Gastroesophageal sphincter (tissue), 4 donors: ENCODE results near the gene SLC38A1. TPM values are rescaled to one million over a fixed set of nuclear protein-coding genes. Genes with fewer than 3 reads are reported as not detected.
A peak's percentile ranks its signal among the peaks of the same experiment; 100 is the strongest.
"Not testable (repeated sequence)": the region's sequence is repeated elsewhere in the genome, so short reads cannot be mapped to it uniquely, and the experiment has no call there.

Experiments
- ATAC-seq: fragments of 150-250 bp; one replicate; pipeline ENCODE4 v1.9.1; 2016; ENCODE audit warnings: mild to moderate bottlenecking, moderate library complexity
- H3K27ac ChIP-seq, 4 donors: fragments of 200-600 bp; sonication (generic) in 3 of 4; 1 replicate in 3 of 4; 2 replicates in 1 of 4; pipeline ENCODE4 v1.5.1; 2016 to 2019
- H3K27me3 ChIP-seq: fragments of 200-600 bp; sonication (generic); one replicate; pipeline ENCODE4 v1.5.1; 2019
- H3K36me3 ChIP-seq, 2 donors: fragments of 200-600 bp; sonication (generic); one replicate each; pipeline ENCODE4 v1.5.1; 2019; ENCODE audit warnings: control low read depth in 1 of 2
- H3K4me1 ChIP-seq, 3 donors: fragments of 200-600 bp; sonication (generic); 1 replicate in 2 of 3; 2 replicates in 1 of 3; pipeline ENCODE4 v1.5.1; 2016 to 2019; ENCODE audit warnings: control low read depth in 2 of 3
- H3K4me3 ChIP-seq, 2 donors: fragments of 200-600 bp; sonication (generic); one replicate each; pipeline ENCODE4 v1.5.1; 2019; ENCODE audit warnings: mild to moderate bottlenecking in 1 of 2, moderate library complexity in 1 of 2
- H3K9me3 ChIP-seq, 3 donors: fragments of 200-600 bp; sonication (generic); one replicate each; pipeline ENCODE4 v1.5.1; 2017 to 2019; ENCODE audit warnings: control low read depth in 2 of 3
- CTCF ChIP-seq, 4 experiments: fragments of 200-600 bp in 2 of 4; fragments of 450-650 bp in 2 of 4; sonication (generic) in 1 of 4; IDR thresholded peaks; one replicate each; pipeline ENCODE4 v1.5.1; 2017 to 2019; ENCODE audit warnings: antibody characterized with exemption in 4 of 4, mild to moderate bottlenecking in 2 of 4, moderate library complexity in 2 of 4
- EP300 ChIP-seq: sonication (generic); formaldehyde crosslinking; IDR thresholded peaks from one replicate; pipeline ENCODE4 v1.6.1; 2017; ENCODE audit warnings: antibody characterized with exemption, mild to moderate bottlenecking
- POLR2A ChIP-seq, 2 donors: fragments of 450-650 bp; IDR thresholded peaks; one replicate each; pipeline ENCODE4 v1.6.1; 2017; ENCODE audit warnings: antibody characterized with exemption in 2 of 2, mild to moderate bottlenecking in 2 of 2, moderate library complexity in 1 of 2
- POLR2AphosphoS5 ChIP-seq: sonication (generic); formaldehyde crosslinking; IDR thresholded peaks from one replicate; pipeline ENCODE4 v1.6.1; 2017; ENCODE audit warnings: antibody characterized with exemption
- WGBS, 2 donors: methylation state at CpG; one replicate each; pipeline ENCODE4 v1.1.5; 2018; ENCODE audit warnings: low coverage in 1 of 2; 5-methylcytosine and 5-hydroxymethylcytosine counted together
- total RNA-seq, 4 donors: library from RNA; depleted of rRNA; stranded (reverse); fragments of >200 nt; gene quantifications; one replicate each; pipeline ENCODE4 v1.1.0, GENCODE V29; 2016

The SLC38A1 gene
- total RNA-seq, 4 donors from 2014 or later, result 175 to 273 (median 195) TPM

GRCh38 chr12:46256942-46257341 lies 11.9 kb downstream of the SLC38A1 start:
- peaks cover 12 to 76% (median 21%) of the 10 kb centered on the region in 3 donors for H3K4me1 ChIP-seq
- no peaks in the 10 kb centered on the region for H3K9me3 ChIP-seq
- no peak overlapping the region for H3K4me3 ChIP-seq
- TF ChIP-seq POLR2AphosphoS5 (no peak), EP300 (no peak), CTCF (IDR thresholded peaks at IDR 0.05) (no peak), POLR2A (IDR thresholded peaks at IDR 0.05) (no peak)
- WGBS, 2 donors, result 57% methylated on average over 1 of the region's 3 CpGs; no CpG with 5 or more reads in 1 of the 2 donors
- peak overlapping the region in 3 of 4 donors; percentile 50 to 78 (median 64) for H3K27ac ChIP-seq
- H3K27me3 ChIP-seq, result no peaks in the 10 kb centered on the region
- peaks cover 0 to 19% of the 10 kb centered on the region in 2 donors for H3K36me3 ChIP-seq
- ATAC-seq, result no peak

GRCh38 chr12:46253544-46254162 lies 15.2 kb downstream of the SLC38A1 start:
- WGBS, 2 donors, result 92 to 100% methylated on average over 2 of the region's 2 CpGs
- Histone ChIP-seq H3K27ac (no peak overlapping the region), H3K4me3 (no peak overlapping the region), H3K9me3 (no peaks in the 10 kb centered on the region), H3K4me1 (peaks cover 4 to 45% (median 9%) of the 10 kb centered on the region in 3 donors), H3K27me3 (no peaks in the 10 kb centered on the region), H3K36me3 (peaks cover 0 to 19% of the 10 kb centered on the region in 2 donors)
- TF ChIP-seq POLR2A (IDR thresholded peaks at IDR 0.05) (no peak), EP300 (no peak), POLR2AphosphoS5 (no peak), CTCF (IDR thresholded peaks at IDR 0.05) (no peak)
- ATAC-seq, result no peak

- 92 to 95% methylated on average over 5 of the region's 5 CpGs for WGBS, 2 donors
- Histone ChIP-seq H3K4me1 (peaks cover 4 to 29% (median 6%) of the 10 kb centered on the region in 3 donors), H3K36me3 (peaks cover 0 to 19% of the 10 kb centered on the region in 2 donors)
- not testable (repeated sequence) for H3K27ac ChIP-seq, H3K27me3 ChIP-seq, H3K4me3 ChIP-seq, ATAC-seq, H3K9me3 ChIP-seq
These were observed 16.8 kb downstream of the SLC38A1 start for GRCh38 chr12:46251994-46252393.

- H3K27ac ChIP-seq, H3K4me3 ChIP-seq, ATAC-seq, H3K9me3 ChIP-seq, H3K27me3 ChIP-seq: not testable (repeated sequence)
- peaks cover 0 to 19% of the 10 kb centered on the region in 2 donors for H3K36me3 ChIP-seq
- 89 to 92% methylated on average over 4 of the region's 4 CpGs for WGBS, 2 donors
- peaks cover 0 to 22% (median 0%) of the 10 kb centered on the region in 3 donors for H3K4me1 ChIP-seq
These were observed 18.9 kb downstream of the SLC38A1 start for GRCh38 chr12:46249960-46250359.

- no peak overlapping the region for H3K27ac ChIP-seq
- peaks cover 0 to 3% (median 0%) of the 10 kb centered on the region in 3 donors for H3K9me3 ChIP-seq
- whole genome bisulfite sequencing, 2 donors, result 74 to 81% methylated on average over 5 to 8 of the region's 15 CpGs
- H3K4me1 ChIP-seq, result peaks cover 0 to 13% (median 0%) of the 10 kb centered on the region in 3 donors
- no peak for ATAC-seq
- TF ChIP-seq POLR2A (IDR thresholded peaks at IDR 0.05), result no peak
- TF ChIP-seq CTCF (IDR thresholded peaks at IDR 0.05), result no peak
- no peak for TF ChIP-seq EP300
- TF ChIP-seq POLR2AphosphoS5, result no peak
- no peaks in the 10 kb centered on the region for H3K27me3 ChIP-seq
- peaks cover 0 to 7% of the 10 kb centered on the region in 2 donors for H3K36me3 ChIP-seq
- H3K4me3 ChIP-seq, result no peak overlapping the region
These were observed 22.7 kb downstream of the SLC38A1 start for GRCh38 chr12:46246021-46246700.

GRCh38 chr12:46244997-46245396 lies 23.8 kb downstream of the SLC38A1 start:
- Histone ChIP-seq H3K27me3 (no peaks in the 10 kb centered on the region), H3K4me3 (no peak overlapping the region), H3K36me3 (peaks cover 0 to 16% of the 10 kb centered on the region in 2 donors), H3K27ac (no peak overlapping the region), H3K9me3 (peaks cover 0 to 3% (median 0%) of the 10 kb centered on the region in 3 donors), H3K4me1 (peaks cover 0 to 13% (median 0%) of the 10 kb centered on the region in 3 donors)
- ATAC-seq, result no peak
- TF ChIP-seq CTCF (IDR thresholded peaks at IDR 0.05), result no peak
- no peak for TF ChIP-seq POLR2A (IDR thresholded peaks at IDR 0.05)
- no peak for TF ChIP-seq EP300
- TF ChIP-seq POLR2AphosphoS5, result no peak
